ENCODE data around the gene CTSZ. TPM values are rescaled to one million over a fixed set of nuclear protein-coding genes. Genes with fewer than 3 reads are reported as not detected.
"Not testable (repeated sequence)": the region's sequence is repeated elsewhere in the genome, so short reads cannot be mapped to it uniquely, and the experiment has no call there.

The CTSZ gene
- total RNA-seq, 1 donor from 2014 or later: 48.1 TPM

DNA sequence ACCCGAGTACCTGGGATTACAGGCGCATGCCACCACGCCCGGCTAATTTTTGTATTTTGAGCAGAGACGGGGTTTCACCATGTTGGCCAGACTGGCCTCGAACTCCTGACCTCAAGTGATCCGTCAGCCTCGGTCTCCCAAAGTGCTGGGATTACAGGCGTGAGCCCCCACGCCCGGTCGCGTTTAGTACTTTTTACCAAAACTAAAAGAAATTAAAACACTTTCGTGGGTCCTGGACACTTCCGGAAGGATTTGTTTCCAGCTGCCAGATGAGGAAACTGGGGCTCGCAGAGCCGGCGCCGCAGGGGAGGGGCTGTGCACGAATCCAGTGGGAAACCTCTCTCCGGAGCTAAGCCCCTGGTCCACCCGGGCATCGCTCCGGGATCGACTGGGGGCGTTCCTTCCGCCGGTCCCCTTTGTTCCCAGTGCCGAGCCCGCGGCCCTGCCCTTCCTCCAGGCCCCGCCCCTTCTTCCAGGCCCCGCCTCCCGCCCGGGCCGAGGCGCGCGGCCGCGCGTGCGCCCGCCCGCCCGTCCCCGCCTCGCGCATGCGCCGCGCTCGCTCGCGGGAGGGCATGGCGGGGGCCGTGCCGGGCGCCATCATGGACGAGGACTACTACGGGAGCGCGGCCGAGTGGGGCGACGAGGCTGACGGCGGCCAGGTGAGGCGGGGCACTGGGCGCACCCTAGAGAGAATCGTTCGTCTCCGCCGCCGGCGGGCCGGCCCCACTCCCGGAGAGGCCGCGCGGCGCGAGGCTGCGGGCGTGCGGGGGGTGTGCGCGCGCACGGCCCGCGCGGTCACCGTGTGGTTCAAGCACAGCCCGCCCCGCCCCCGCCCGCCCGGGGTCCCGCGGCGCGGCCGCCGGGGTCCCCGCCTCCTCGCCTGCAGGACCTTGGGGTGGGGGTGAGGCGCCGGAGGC, 26.1 kb downstream of the CTSZ start, which contains the start of gene NELFCD:
Gene NELFCD (plus strand): TSS at position 546 of the 917 bp plus-strand sequence. CDS start 54 bp downstream, at position 600.
- Mint-ChIP-seq H3K9me3 (no peaks in the 10 kb centered on the region), H3K27ac (peak within 1 kb of the TSS; percentile 91), H3K36me3 (ENCODE audit: low read depth) (peaks cover 22% of the 10 kb centered on the region), H3K4me3 (peak within 1 kb of the TSS; percentile 94), H3K4me1 (peaks cover 27% of the 10 kb centered on the region), H3K27me3 (peaks cover 9% of the 10 kb centered on the region)
- DNase-seq: peak; percentile 97
- intact Hi-C loops (cut with micrococcal nuclease): loop anchor here (1.0 to 2.0 kb wide), 5 partner anchors 26 to 331 kb away; partner anchors contain the start of genes ATP5F1E and CTSZ

GRCh38 chr20:58978351-58979190, 28.5 kb downstream of the CTSZ start:
- Mint-ChIP-seq H3K4me3 (no peak overlapping the region), H3K4me1 (peaks cover 11% of the 10 kb centered on the region), H3K27ac (no peak overlapping the region), H3K9me3 (no peaks in the 10 kb centered on the region), H3K36me3 (ENCODE audit: low read depth) (peaks cover 8% of the 10 kb centered on the region), H3K27me3 (peaks cover 11% of the 10 kb centered on the region)
- intact Hi-C loops (cut with micrococcal nuclease): no loop called here
- no peak for DNase-seq

DNA sequence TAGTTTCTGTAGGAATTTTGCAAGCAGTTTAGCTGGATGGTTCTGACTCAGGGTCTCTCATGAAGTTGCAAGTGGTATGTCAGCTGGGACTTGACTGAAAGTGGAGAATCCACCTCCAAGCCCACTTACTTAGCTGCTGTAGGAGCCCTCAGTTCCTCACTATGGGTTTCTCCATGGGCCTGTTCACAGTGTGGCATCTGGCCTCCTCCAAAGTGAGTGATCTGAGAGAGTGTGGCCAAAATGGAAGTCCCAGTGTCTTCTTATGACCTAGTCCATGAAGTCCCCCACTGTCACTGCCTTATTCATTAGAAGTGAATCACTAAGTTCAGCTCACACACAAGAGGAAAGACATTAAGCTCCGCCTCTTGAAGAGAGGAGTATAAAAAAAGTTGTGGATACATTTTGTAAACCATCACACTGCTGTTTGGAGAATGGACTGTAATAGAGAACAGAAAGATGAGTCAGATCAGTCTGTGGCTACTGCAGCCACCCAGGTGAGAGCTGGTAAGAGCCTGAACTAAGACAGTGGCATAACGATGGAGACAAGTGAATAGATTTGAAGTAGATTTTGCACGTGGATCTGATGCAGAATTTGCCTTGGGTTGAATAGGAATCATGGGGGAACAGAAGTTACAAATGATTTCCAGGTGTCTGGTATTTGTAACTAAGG, 30.9 kb downstream of the CTSZ start:
- Mint-ChIP-seq H3K27ac (no peak overlapping the region), H3K4me1 (no peaks in the 10 kb centered on the region), H3K36me3 (ENCODE audit: low read depth) (no peaks in the 10 kb centered on the region), H3K4me3 (no peak overlapping the region), H3K9me3 (no peaks in the 10 kb centered on the region), H3K27me3 (peaks cover 18% of the 10 kb centered on the region)
- intact Hi-C loops (cut with micrococcal nuclease): no loop called here
- no peak for DNase-seq

GRCh38 chr20:58975353-58975752, 31.7 kb downstream of the CTSZ start:
- H3K27ac Mint-ChIP-seq: no peak overlapping the region
- H3K4me1 Mint-ChIP-seq: no peaks in the 10 kb centered on the region
- DNase-seq: no peak
- intact Hi-C loops (cut with micrococcal nuclease): no loop called here
- peaks cover 19% of the 10 kb centered on the region for H3K27me3 Mint-ChIP-seq
- no peaks in the 10 kb centered on the region for H3K9me3 Mint-ChIP-seq
- no peak overlapping the region for H3K4me3 Mint-ChIP-seq
- H3K36me3 Mint-ChIP-seq (ENCODE audit: low read depth): no peaks in the 10 kb centered on the region

GRCh38 chr20:58973866-58974265, 33.2 kb downstream of the CTSZ start:
- Mint-ChIP-seq H3K4me3 (no peak overlapping the region), H3K4me1 (no peaks in the 10 kb centered on the region), H3K27ac (no peak overlapping the region), H3K36me3 (ENCODE audit: low read depth) (no peaks in the 10 kb centered on the region), H3K27me3 (peaks cover 25% of the 10 kb centered on the region), H3K9me3 (peaks cover 4% of the 10 kb centered on the region)
- intact Hi-C loops (cut with micrococcal nuclease): no loop called here
- no peak for DNase-seq

DNA sequence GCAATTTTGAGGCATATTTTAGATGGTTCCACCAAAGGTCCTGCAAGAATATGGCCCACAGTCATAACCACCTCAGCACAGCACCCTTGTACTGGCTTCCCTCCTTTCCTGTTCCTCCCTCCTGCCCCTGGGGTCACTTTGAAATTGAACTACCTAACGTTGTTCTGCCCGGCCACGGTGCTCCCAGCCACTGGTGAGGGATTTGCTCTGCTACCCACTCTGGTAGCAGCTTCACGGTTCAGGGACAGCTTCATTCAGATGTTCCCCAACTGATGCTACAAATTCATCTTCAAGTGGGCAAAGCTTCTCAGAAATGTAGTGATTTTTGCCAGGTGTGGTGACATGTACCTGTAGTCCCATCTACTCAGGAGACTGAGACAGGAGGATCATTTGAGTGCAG, 33.9 kb downstream of the CTSZ start:
- Mint-ChIP-seq H3K4me3 (no peak overlapping the region), H3K36me3 (ENCODE audit: low read depth) (no peaks in the 10 kb centered on the region), H3K27ac (no peak overlapping the region), H3K9me3 (peaks cover 4% of the 10 kb centered on the region), H3K27me3 (peaks cover 21% of the 10 kb centered on the region), H3K4me1 (no peaks in the 10 kb centered on the region)
- intact Hi-C loops (cut with micrococcal nuclease): no loop called here
- no peak for DNase-seq

DNA sequence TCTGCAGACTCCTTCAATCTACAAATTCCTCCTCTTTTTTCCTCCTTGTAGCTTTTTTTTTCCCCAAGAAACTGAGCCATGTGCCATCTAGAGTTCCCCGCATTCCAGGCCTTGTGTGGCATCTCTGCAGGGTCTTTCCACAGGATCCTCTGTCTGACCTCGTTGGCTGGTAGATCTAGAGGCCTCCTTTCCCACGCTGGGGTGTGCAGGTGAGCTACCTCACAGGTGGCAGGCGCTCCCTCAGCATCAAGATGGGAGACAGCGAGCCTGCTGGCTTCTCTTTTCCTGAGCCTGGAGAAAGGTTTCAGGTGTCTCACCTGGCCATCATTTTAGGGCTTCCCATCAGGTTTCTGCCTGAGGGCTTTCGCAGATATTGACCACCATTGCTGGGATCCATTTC, 35.6 kb downstream of the CTSZ start:
- no peaks in the 10 kb centered on the region for H3K4me1 Mint-ChIP-seq
- no peak overlapping the region for H3K4me3 Mint-ChIP-seq
- intact Hi-C loops (cut with micrococcal nuclease): no loop called here
- H3K27ac Mint-ChIP-seq: no peak overlapping the region
- H3K36me3 Mint-ChIP-seq (ENCODE audit: low read depth): no peaks in the 10 kb centered on the region
- H3K27me3 Mint-ChIP-seq: peaks cover 21% of the 10 kb centered on the region
- H3K9me3 Mint-ChIP-seq: peaks cover 4% of the 10 kb centered on the region
- DNase-seq: no peak

GRCh38 chr20:58970146-58970545, 36.9 kb downstream of the CTSZ start:
- Mint-ChIP-seq H3K27ac (no peak overlapping the region), H3K36me3 (ENCODE audit: low read depth) (no peaks in the 10 kb centered on the region), H3K9me3 (peaks cover 4% of the 10 kb centered on the region), H3K4me1 (no peaks in the 10 kb centered on the region), H3K4me3 (no peak overlapping the region), H3K27me3 (peaks cover 21% of the 10 kb centered on the region)
- no peak for DNase-seq
- intact Hi-C loops (cut with micrococcal nuclease): no loop called here

DNA sequence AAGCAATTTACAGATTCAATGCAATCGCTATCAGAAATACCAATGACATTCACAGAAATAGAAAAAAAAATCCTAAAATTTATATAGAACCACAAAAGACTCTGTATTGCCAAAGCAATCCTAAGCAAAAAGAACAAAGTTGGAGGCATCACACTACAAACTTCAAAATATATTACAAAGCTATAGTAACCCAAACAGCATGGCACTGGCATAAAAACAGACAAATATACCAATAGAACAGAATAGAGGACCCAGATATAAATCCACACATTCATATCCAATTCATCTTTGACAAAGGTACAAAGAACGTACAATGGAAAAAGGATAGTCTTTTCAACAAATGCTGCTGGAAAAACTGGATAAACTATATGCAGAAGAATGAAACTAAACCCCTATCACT, 37.6 kb downstream of the CTSZ start:
- Mint-ChIP-seq H3K4me3 (no peak overlapping the region), H3K36me3 (ENCODE audit: low read depth) (no peaks in the 10 kb centered on the region), H3K27me3 (peaks cover 25% of the 10 kb centered on the region), H3K27ac (no peak overlapping the region), H3K4me1 (no peaks in the 10 kb centered on the region), H3K9me3 (peaks cover 4% of the 10 kb centered on the region)
- DNase-seq: no peak
- intact Hi-C loops (cut with micrococcal nuclease): no loop called here

DNA sequence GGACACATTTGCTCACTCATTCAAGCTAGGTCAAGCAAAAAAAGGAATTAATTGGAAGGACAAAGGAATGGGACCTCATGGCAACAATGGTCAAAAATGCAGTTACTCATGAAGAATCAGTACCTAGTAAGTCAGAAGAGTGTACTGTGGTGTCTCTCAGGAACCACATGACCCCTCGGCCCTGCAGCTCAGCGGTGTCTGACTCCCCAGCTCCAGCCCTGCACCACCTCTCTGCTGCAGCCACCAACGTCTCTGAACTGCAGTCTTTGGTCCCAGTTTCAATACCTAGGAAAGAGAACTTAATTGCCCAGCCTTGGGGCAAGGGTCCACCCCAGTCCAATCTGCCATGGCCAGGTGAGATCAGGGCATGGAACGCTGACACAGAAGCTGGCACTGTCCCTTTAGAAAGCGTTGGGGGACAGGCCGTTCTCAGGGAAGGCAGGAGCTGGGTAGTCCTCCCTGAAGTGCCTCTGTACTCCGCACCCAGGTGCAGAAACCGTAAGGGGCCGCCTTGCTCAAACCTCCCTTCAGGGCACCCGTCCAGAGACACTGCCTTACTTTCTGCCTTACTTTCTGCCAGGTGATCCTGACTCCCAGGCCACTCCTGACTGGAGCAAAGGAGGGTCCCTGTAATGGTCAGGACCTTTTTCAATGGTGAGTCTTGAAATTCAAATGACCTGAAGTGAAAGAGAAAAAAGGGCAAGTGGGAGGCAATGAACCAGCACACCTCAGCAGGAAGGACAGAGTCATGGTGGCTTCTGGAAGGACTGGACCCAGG, 39.2 kb downstream of the CTSZ start:
- Mint-ChIP-seq H3K36me3 (ENCODE audit: low read depth) (no peaks in the 10 kb centered on the region), H3K4me3 (no peak overlapping the region), H3K9me3 (peaks cover 4% of the 10 kb centered on the region), H3K27me3 (peaks cover 27% of the 10 kb centered on the region), H3K4me1 (no peaks in the 10 kb centered on the region), H3K27ac (no peak overlapping the region)
- DNase-seq: no peak
- intact Hi-C loops (cut with micrococcal nuclease): no loop called here

- Mint-ChIP-seq H3K27ac (no peak overlapping the region), H3K4me3 (no peak overlapping the region), H3K4me1 (no peaks in the 10 kb centered on the region), H3K9me3 (peaks cover 4% of the 10 kb centered on the region), H3K27me3 (peaks cover 23% of the 10 kb centered on the region), H3K36me3 (ENCODE audit: low read depth) (no peaks in the 10 kb centered on the region)
- intact Hi-C loops (cut with micrococcal nuclease): no loop called here
- DNase-seq: no peak
Observed at GRCh38 chr20:58965270-58966064, 41.6 kb downstream of the CTSZ start.

- H3K9me3 Mint-ChIP-seq; H3K27ac Mint-ChIP-seq; intact Hi-C loops (cut with micrococcal nuclease); H3K4me1 Mint-ChIP-seq; DNase-seq; H3K36me3 Mint-ChIP-seq (ENCODE audit: low read depth); H3K4me3 Mint-ChIP-seq: not testable (repeated sequence)
- peaks cover 22% of the 10 kb centered on the region for H3K27me3 Mint-ChIP-seq
Observed at GRCh38 chr20:58963922-58964321, 43.1 kb downstream of the CTSZ start.
